Activated CD4-positive, CD25-positive, alpha-beta regulatory T cell (primary cell): ENCODE results near the gene KRTAP10-9.
"Not testable (repeated sequence)": the region's sequence is repeated elsewhere in the genome, so short reads cannot be mapped to it uniquely, and the experiment has no call there.

Experiments used
- DNase-seq, 4 experiments: peaks; one replicate each; lab custom pipeline; 2025; lab: John Stamatoyannopoulos, UW

KRTAP10-9 gene

GRCh38 chr21:44595524-44595923 lies 31.4 kb upstream of the KRTAP10-9 start:
- no peak for DNase-seq

GRCh38 chr21:44596068-44596725 lies 30.7 kb upstream of the KRTAP10-9 start:
- no peak for DNase-seq

- DNase-seq: no peak
Measured at GRCh38 chr21:44598061-44598460, 28.8 kb upstream of the KRTAP10-9 start.

GRCh38 chr21:44599264-44600029 lies 27.4 kb upstream of the KRTAP10-9 start:
- no peak for DNase-seq

GRCh38 chr21:44600118-44600978 lies 26.5 kb upstream of the KRTAP10-9 start, which contains the start of gene KRTAP10-7:
Gene KRTAP10-7, plus strand, starts transcription at chr21:44600597. Its CDS starts 25 bp downstream, at chr21:44600622.
- not testable (repeated sequence) for DNase-seq

- DNase-seq: not testable (repeated sequence)
Measured at GRCh38 chr21:44601091-44601490, 25.8 kb upstream of the KRTAP10-9 start.

- no peak for DNase-seq
Measured at GRCh38 chr21:44601596-44602462, 25.1 kb upstream of the KRTAP10-9 start.

GRCh38 chr21:44602463-44602850 lies 24.4 kb upstream of the KRTAP10-9 start:
- DNase-seq: no peak

GRCh38 chr21:44603109-44603875 lies 23.6 kb upstream of the KRTAP10-9 start:
- DNase-seq: no peak

- DNase-seq: no peak
Measured at GRCh38 chr21:44603911-44604310, 23.0 kb upstream of the KRTAP10-9 start.

- no peak for DNase-seq
Measured at GRCh38 chr21:44606495-44606894, 20.4 kb upstream of the KRTAP10-9 start.

GRCh38 chr21:44609193-44609592 lies 17.7 kb upstream of the KRTAP10-9 start:
- no peak for DNase-seq

- DNase-seq: not testable (repeated sequence)
Measured at GRCh38 chr21:44610157-44610843, 16.6 kb upstream of the KRTAP10-9 start.

GRCh38 chr21:44611551-44611950 lies 15.3 kb upstream of the KRTAP10-9 start:
- no peak for DNase-seq

GRCh38 chr21:44612029-44612486 lies 14.8 kb upstream of the KRTAP10-9 start, which contains the start of gene KRTAP10-8:
Gene KRTAP10-8, plus strand, starts transcription at chr21:44612079. Its CDS starts 22 bp downstream, at chr21:44612101.
- no peak for DNase-seq

- DNase-seq: no peak
Measured at GRCh38 chr21:44612669-44613229, 14.1 kb upstream of the KRTAP10-9 start.

- DNase-seq: no peak
Measured at GRCh38 chr21:44613386-44614155, 13.3 kb upstream of the KRTAP10-9 start.

- DNase-seq: no peak
Measured at GRCh38 chr21:44614161-44614631, 12.7 kb upstream of the KRTAP10-9 start.
